WTC11 (cell line): ENCODE measurements around the gene KLC1.

Experiments used
- ATF3 ChIP-seq: sonication (generic); formaldehyde crosslinking; conservative IDR thresholded peaks from 2 replicates; pipeline ENCODE4 v1.8.1; 2022; ENCODE audit warnings: mild to moderate bottlenecking, missing genetic modification reagents
- CREB1 ChIP-seq: sonication (generic); formaldehyde crosslinking; IDR thresholded peaks from 2 replicates; pipeline ENCODE4 v1.8.0; 2023; ENCODE audit warnings: mild to moderate bottlenecking, missing genetic modification reagents
- CTCF ChIP-seq: fragments of 200-600 bp; IDR thresholded peaks from 2 replicates; pipeline ENCODE4 v1.8.0; 2022; ENCODE audit warnings: antibody characterized with exemption
- SMAD4 ChIP-seq: sonication (generic); formaldehyde crosslinking; IDR thresholded peaks from 2 replicates; pipeline ENCODE4 v1.8.0; 2022; ENCODE audit warnings: mild to moderate bottlenecking, missing genetic modification reagents
- SP1 ChIP-seq: sonication (generic); formaldehyde crosslinking; conservative IDR thresholded peaks from 2 replicates; pipeline ENCODE4 v1.8.1; 2022; ENCODE audit warnings: missing genetic modification reagents
- TP53 ChIP-seq: sonication (generic); formaldehyde crosslinking; IDR thresholded peaks from 2 replicates; pipeline ENCODE4 v1.8.1; 2023; ENCODE audit warnings: mild to moderate bottlenecking, missing genetic modification reagents
- USF1 ChIP-seq: sonication (generic); formaldehyde crosslinking; IDR thresholded peaks from 2 replicates; pipeline ENCODE4 v1.8.0; 2022; ENCODE audit warnings: mild to moderate bottlenecking, missing genetic modification reagents

GRCh38 chr14:103718572-103718971, 89.6 kb downstream of the KLC1 start:
- TF ChIP-seq SMAD4 (CRISPR knock-in tag): no peak
- TF ChIP-seq CTCF: no peak
- no peak for TF ChIP-seq CREB1 (CRISPR knock-in tag)
- TF ChIP-seq TP53: no peak
- TF ChIP-seq USF1: no peak
- no peak for TF ChIP-seq SP1 (CRISPR knock-in tag)
- TF ChIP-seq ATF3 (CRISPR knock-in tag): no peak
